ENCODE measurements around the gene PLEKHH1. TPM values are rescaled to one million over a fixed set of nuclear protein-coding genes. Genes with fewer than 3 reads are reported as not detected.

Gene PLEKHH1
- total RNA-seq, 1 experiment from 2014 or later, result 32.4 TPM

DNA sequence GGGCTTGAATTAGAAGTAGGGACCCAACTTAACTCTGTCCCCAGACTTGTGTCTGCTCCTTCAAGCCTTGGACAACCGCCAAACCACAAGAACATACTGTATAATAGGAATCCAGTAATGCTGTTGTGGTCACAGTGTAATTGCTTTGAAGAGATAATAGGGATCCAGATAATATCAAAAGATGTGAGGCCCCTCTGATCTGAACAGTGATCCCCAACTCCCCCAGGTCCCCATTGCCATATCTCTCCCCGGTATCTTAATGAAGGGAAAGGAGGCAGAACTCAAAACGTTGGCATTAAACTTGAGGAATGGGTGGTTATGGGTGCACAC, 8.5 kb upstream of the PLEKHH1 start:
- intact Hi-C loops (cut with micrococcal nuclease; ENCODE audit: unreplicated experiment), result no loop called here
- Histone ChIP-seq H3K36me3 (ENCODE audit: control insufficient read depth, insufficient read depth, low read length) (no peaks in the 10 kb centered on the region), H3K4me1 (no peaks in the 10 kb centered on the region), H3K27me3 (replicated peaks; ENCODE audit: control insufficient read depth, insufficient read depth, low read length) (no peaks in the 10 kb centered on the region), H3K9me3 (no peaks in the 10 kb centered on the region), H3K4me3 (ENCODE audit: low read depth, low read length) (no peak overlapping the region)
- TF ChIP-seq CTCF (IDR thresholded peaks at IDR 0.05; ENCODE audit: insufficient read depth in 1 of 2, low read depth in 1 of 2, low read length in 1 of 2, severe bottlenecking in 1 of 2, unreplicated experiment in 1 of 2), result no peak
- no TSS peak for BruUV-seq (replicated peaks)
- Mint-ChIP-seq H3K27ac (ENCODE audit: unreplicated experiment) (no peak overlapping the region), H3K4me3 (ENCODE audit: unreplicated experiment) (no peak overlapping the region), H3K9me3 (ENCODE audit: unreplicated experiment) (no peaks in the 10 kb centered on the region), H3K36me3 (ENCODE audit: insufficient read depth, unreplicated experiment) (no peaks in the 10 kb centered on the region), H3K27me3 (ENCODE audit: insufficient read depth, unreplicated experiment) (peaks cover 8% of the 10 kb centered on the region), H3K4me1 (ENCODE audit: low read depth, unreplicated experiment) (no peaks in the 10 kb centered on the region)
- CTCF ChIA-PET, result no interaction called here
- no peak for DNase-seq
- POLR2A ChIA-PET, result no interaction called here

DNA sequence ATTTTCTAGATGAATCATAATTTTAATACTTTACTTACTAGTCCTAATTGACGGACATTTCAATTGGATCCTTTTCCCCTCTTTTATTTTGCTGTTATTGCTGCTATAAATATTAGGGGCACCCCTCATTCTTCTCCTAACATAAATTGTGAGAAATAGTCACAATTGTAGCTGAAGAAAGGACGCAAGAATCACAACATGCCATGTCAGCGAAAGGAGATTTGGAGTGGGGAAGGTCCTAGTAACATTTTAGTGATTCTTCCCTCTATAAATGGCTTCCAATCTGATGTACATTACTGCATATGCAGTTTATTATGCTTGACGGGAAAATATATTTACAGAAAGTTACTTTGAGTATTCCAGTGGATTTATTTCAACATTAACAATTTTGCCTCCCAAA, 7.7 kb upstream of the PLEKHH1 start:
- H3K4me1 Mint-ChIP-seq (ENCODE audit: low read depth, unreplicated experiment), result no peaks in the 10 kb centered on the region
- H3K36me3 Mint-ChIP-seq (ENCODE audit: insufficient read depth, unreplicated experiment), result no peaks in the 10 kb centered on the region
- H3K36me3 ChIP-seq (ENCODE audit: control insufficient read depth, insufficient read depth, low read length), result no peaks in the 10 kb centered on the region
- H3K9me3 ChIP-seq, result no peaks in the 10 kb centered on the region
- intact Hi-C loops (cut with micrococcal nuclease; ENCODE audit: unreplicated experiment), result loop anchor here (5.0 kb wide), 1 partner anchor 142 kb away; no protein-coding TSS in a partner anchor
- H3K4me1 ChIP-seq, result no peaks in the 10 kb centered on the region
- no peak for DNase-seq
- no peak overlapping the region for H3K4me3 ChIP-seq (ENCODE audit: low read depth, low read length)
- ChIA-PET POLR2A (no interaction called here), CTCF (interaction anchor here (2.0 kb wide), 1 partner anchor 179 kb away, joined by 27 read pairs; no protein-coding TSS in a partner anchor)
- no peak overlapping the region for H3K4me3 Mint-ChIP-seq (ENCODE audit: unreplicated experiment)
- H3K27ac Mint-ChIP-seq (ENCODE audit: unreplicated experiment), result no peak overlapping the region
- H3K27me3 ChIP-seq (replicated peaks; ENCODE audit: control insufficient read depth, insufficient read depth, low read length), result no peaks in the 10 kb centered on the region
- H3K9me3 Mint-ChIP-seq (ENCODE audit: unreplicated experiment), result no peaks in the 10 kb centered on the region
- no TSS peak for BruUV-seq (replicated peaks)
- TF ChIP-seq CTCF (IDR thresholded peaks at IDR 0.05; ENCODE audit: insufficient read depth in 1 of 2, low read depth in 1 of 2, low read length in 1 of 2, severe bottlenecking in 1 of 2, unreplicated experiment in 1 of 2), result no peak
- peaks cover 8% of the 10 kb centered on the region for H3K27me3 Mint-ChIP-seq (ENCODE audit: insufficient read depth, unreplicated experiment)

- Mint-ChIP-seq H3K4me1 (ENCODE audit: low read depth, unreplicated experiment) (no peaks in the 10 kb centered on the region), H3K9me3 (ENCODE audit: unreplicated experiment) (no peaks in the 10 kb centered on the region), H3K27ac (ENCODE audit: unreplicated experiment) (no peak overlapping the region), H3K36me3 (ENCODE audit: insufficient read depth, unreplicated experiment) (no peaks in the 10 kb centered on the region), H3K4me3 (ENCODE audit: unreplicated experiment) (no peak overlapping the region), H3K27me3 (ENCODE audit: insufficient read depth, unreplicated experiment) (peaks cover 4% of the 10 kb centered on the region)
- intact Hi-C loops (cut with micrococcal nuclease; ENCODE audit: unreplicated experiment), result loop anchor here (1.0 to 5.0 kb wide), 5 partner anchors 45 to 178 kb away; no protein-coding TSS in a partner anchor
- TF ChIP-seq CTCF (IDR thresholded peaks at IDR 0.05; ENCODE audit: insufficient read depth in 1 of 2, low read depth in 1 of 2, low read length in 1 of 2, severe bottlenecking in 1 of 2, unreplicated experiment in 1 of 2), result no peak
- ChIA-PET CTCF (interaction anchor here (0.6 to 2.3 kb wide), 21 partner anchors 9 to 1626 kb away, joined by 3 to 110 read pairs (median 8); partner anchors contain the start of gene PIGH), POLR2A (interaction anchor here (0.9 to 1.0 kb wide), 2 partner anchors 16 to 45 kb away, joined by 3 to 4 read pairs; no protein-coding TSS in a partner anchor)
- no TSS peak for BruUV-seq (replicated peaks)
- H3K4me1 ChIP-seq, result no peaks in the 10 kb centered on the region
- H3K9me3 ChIP-seq, result no peaks in the 10 kb centered on the region
- DNase-seq, result no peak
- no peak overlapping the region for H3K4me3 ChIP-seq (ENCODE audit: low read depth, low read length)
- H3K36me3 ChIP-seq (ENCODE audit: control insufficient read depth, insufficient read depth, low read length), result no peaks in the 10 kb centered on the region
- H3K27me3 ChIP-seq (replicated peaks; ENCODE audit: control insufficient read depth, insufficient read depth, low read length), result no peaks in the 10 kb centered on the region
Measured at GRCh38 chr14:67526181-67526580, 6.9 kb upstream of the PLEKHH1 start.

Data from Caco-2 (cell line).